K562 (cell line): ENCODE data around the gene LIN28B. TPM values are rescaled to one million over a fixed set of nuclear protein-coding genes. Genes with fewer than 3 reads are reported as not detected.
"Not testable (repeated sequence)": the region's sequence is repeated elsewhere in the genome, so short reads cannot be mapped to it uniquely, and the experiment has no call there.

Experiments used
- ATAC-seq: fragments of 200-7000 bp; cut with Tn5 transposase; 3 replicates; pipeline ENCODE4 v1.9.1; 2020; ENCODE audit warnings: moderate library complexity
- BruUV-seq: library from RNA; stranded (reverse); fragments of 400-500 nt; replicated peaks from 2 replicates; lab custom pipeline; 2021; lab: Mats Ljungman, UMichigan
- CTCF ChIA-PET: fragments of 300-600 bp; formaldehyde crosslinking; extraction: SDS; loops from one replicate; lab custom pipeline; 2021; ENCODE audit warnings: low intra/inter-chr PET ratio; lab: Yijun Ruan, JAX
- POLR2A ChIA-PET: fragments of 300-600, 350-650 bp; sonication (Branson Sonifier 250); formaldehyde crosslinking; extraction: SDS; loops from one replicate; lab custom pipeline; 2021; ENCODE audit warnings: antibody characterized with exemption, inconsistent platforms; lab: Yijun Ruan, JAX
- DNase-seq, 4 experiments: peaks; one replicate each; pipeline versions ENCODE4 v3.0.0 to v3.0.0-alpha.2; 2011 to 2018; ENCODE audit warnings: low spot score in 3 of 4, mixed read lengths in 3 of 4; ENCODE audit errors: extremely low read depth in 1 of 4
- FAIRE-seq: peaks from 2 replicates; lab custom pipeline; 2011; peaks lifted over from hg19 to GRCh38; lab: Jason Lieb, UNC
- H2AFZ ChIP-seq: 2 replicates; pipeline ENCODE4 v1.6.0; 2011; ENCODE audit warnings: low read depth, low read length, control low read depth, inconsistent platforms
- H3K27ac ChIP-seq: fragments of 200-600 bp; 3 replicates; pipeline ENCODE4 v1.8.0; 2011; ENCODE audit warnings: low read depth, mild to moderate bottlenecking, control low read depth, inconsistent platforms, low read length, moderate library complexity, mixed read lengths; ENCODE audit errors: extremely low read depth
- H3K27me3 ChIP-seq, 2 experiments: fragments of 300-600 bp in 1 of 2; 2 replicates in 1 of 2; 3 replicates in 1 of 2; pipeline versions ENCODE4 v1.6.0 to v1.8.0; 2011; ENCODE audit warnings: inconsistent platforms in 2 of 2, low read length in 2 of 2, mild to moderate bottlenecking in 1 of 2, mixed read lengths in 1 of 2, moderate library complexity in 1 of 2; ENCODE audit not compliant: control insufficient read depth in 2 of 2, insufficient read depth in 2 of 2
- H3K36me3 ChIP-seq: fragments of 300-600 bp; 3 replicates; pipeline ENCODE4 v1.8.0; 2011; ENCODE audit warnings: mild to moderate bottlenecking, low read length, inconsistent platforms; ENCODE audit not compliant: control insufficient read depth, insufficient read depth
- H3K4me1 ChIP-seq, 2 experiments: fragments of 200-600 bp in 1 of 2; replicated peaks in 1 of 2; 2 replicates in 1 of 2; 3 replicates in 1 of 2; pipeline versions ENCODE4 v1.5.1 to v1.8.0; 2011; ENCODE audit warnings: inconsistent platforms in 2 of 2, low read length in 2 of 2, mild to moderate bottlenecking in 1 of 2, mixed read lengths in 1 of 2, moderate library complexity in 1 of 2; ENCODE audit not compliant: control insufficient read depth in 2 of 2, insufficient read depth in 2 of 2
- H3K4me2 ChIP-seq: 2 replicates; pipeline ENCODE4 v1.6.1; 2011; ENCODE audit warnings: low read length, control low read depth, inconsistent platforms, mixed read lengths; ENCODE audit not compliant: insufficient read depth
- H3K4me3 ChIP-seq: fragments of 200-600 bp; sonication (generic), shearing (Covaris generic); 2 replicates; pipeline ENCODE4 v1.5.1; 2016; ENCODE audit warnings: control low read depth, inconsistent platforms
- H3K79me2 ChIP-seq: fragments of 200-600 bp; 3 replicates; pipeline ENCODE4 v1.8.0; 2011; ENCODE audit warnings: low read length, inconsistent platforms; ENCODE audit not compliant: control insufficient read depth, insufficient read depth
- H3K9ac ChIP-seq, 2 experiments: 2 replicates each; pipeline versions ENCODE4 v1.6.0 to v1.6.1; 2011; ENCODE audit warnings: low read depth in 2 of 2, low read length in 2 of 2, control low read depth in 1 of 2, inconsistent platforms in 1 of 2, mild to moderate bottlenecking in 1 of 2, mixed read lengths in 1 of 2; ENCODE audit not compliant: insufficient read depth in 1 of 2
- H3K9me1 ChIP-seq: one replicate; pipeline ENCODE4 v1.6.0; 2011; ENCODE audit warnings: inconsistent platforms, mild to moderate bottlenecking, low read length, moderate library complexity; ENCODE audit not compliant: control insufficient read depth, insufficient read depth
- H3K9me3 ChIP-seq: replicated peaks from 2 replicates; pipeline ENCODE4 v1.5.1; 2011; ENCODE audit warnings: low read depth, low read length, inconsistent platforms; ENCODE audit not compliant: control insufficient read depth, insufficient read depth
- H4K20me1 ChIP-seq: replicated peaks from 2 replicates; pipeline ENCODE4 v1.6.1; 2011; ENCODE audit warnings: low read length, inconsistent platforms, mixed read lengths; ENCODE audit not compliant: control insufficient read depth, insufficient read depth
- CC2D1A ChIP-seq: fragments of 450-650 bp; IDR thresholded peaks from 2 replicates; pipeline ENCODE4 v1.6.1; 2017; ENCODE audit warnings: mild to moderate bottlenecking
- HMG20B ChIP-seq: fragments of 250-450 bp; sonication (Bioruptor Pico); IDR thresholded peaks from 2 replicates; pipeline ENCODE4 v1.5.0; 2021; ENCODE audit warnings: mild to moderate bottlenecking
- WGBS: fragments of 100-300 bp; shearing (Covaris generic); methylation state at CpG from one replicate; pipeline ENCODE4 v1.1.6; 2016; ENCODE audit warnings: low coverage, mixed read lengths; ENCODE audit not compliant: insufficient coverage; ENCODE audit errors: missing lambda C conversion rate; 5-methylcytosine and 5-hydroxymethylcytosine counted together
- in situ Hi-C: fragments of 300-500 bp; cut with MboI; formaldehyde crosslinking; loops from 4 replicates; pipeline ENCODE4 v1.15.0; 2018; ENCODE audit warnings: inconsistent platforms, mixed read lengths
- intact Hi-C: fragments of 100-400 bp; cut with micrococcal nuclease; formaldehyde crosslinking; loops from 2 replicates; pipeline ENCODE4 v1.14.2; 2022
- polyA plus RNA-seq, 8 experiments: library from polyadenylated mRNA; depleted of rRNA in 4 of 8; stranded (reverse) in 5 of 8; unstranded in 3 of 8; fragments of >200 nt; fragmentation: Nextera tagmentation in 2 of 8; fragmentation: Illumina TruSeq in 1 of 8; extraction: Ambion mirVana in 2 of 8; extraction: Trizol in 1 of 8; gene quantifications; 2 replicates each; pipeline versions ENCODE4 v1.2.1 to v1.2.3, GENCODE V29; 2011 to 2014; ENCODE audit warnings: inconsistent platforms in 1 of 8, missing spikeins in 1 of 8
- total RNA-seq, 7 experiments: library from RNA; depleted of rRNA in 6 of 7; stranded (reverse); fragments of >200 nt in 6 of 7; fragmentation: Illumina TruSeq in 2 of 7; extraction: Trizol in 2 of 7; gene quantifications; 2 replicates each; pipeline versions ENCODE4 v1.2.1 to v1.2.3, GENCODE V29; 2011 to 2021; ENCODE audit warnings: low replicate concordance in 1 of 7
- TF ChIP-seq, protein P1 (sequence below): fragments of 450-650 bp; IDR thresholded peaks from 2 replicates; pipeline ENCODE4 v1.6.1; 2016; ENCODE audit warnings: mild to moderate bottlenecking

The LIN28B gene
- total and polyA plus RNA-seq, 9 of the 15 experiments (the other 6 are each of a cell fraction or from before 2014, with no cell fraction given): 20.9 to 77.3 (median 42.1) TPM

DNA sequence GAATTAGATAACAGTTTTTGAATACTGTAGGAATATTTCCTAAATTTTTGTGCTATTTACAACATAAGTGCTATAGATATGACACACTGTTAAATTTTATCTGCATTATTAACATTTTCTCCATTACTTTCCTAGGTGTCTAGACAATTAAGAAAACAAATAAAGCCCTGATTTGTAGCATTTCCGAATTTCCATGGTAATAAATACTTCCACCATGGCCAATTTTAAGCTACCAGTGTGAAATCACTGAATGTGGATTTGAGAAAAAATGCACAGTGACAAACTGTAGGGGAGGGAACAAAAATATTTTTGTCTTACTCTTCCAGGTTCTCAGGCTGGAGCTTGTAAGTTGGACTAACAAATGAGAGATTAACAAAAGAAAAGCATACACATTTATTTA lies 27.9 kb downstream of the LIN28B start:
- BruUV-seq: no TSS peak
- no peak for TF ChIP-seq HMG20B (CRISPR knock-in tag)

DNA sequence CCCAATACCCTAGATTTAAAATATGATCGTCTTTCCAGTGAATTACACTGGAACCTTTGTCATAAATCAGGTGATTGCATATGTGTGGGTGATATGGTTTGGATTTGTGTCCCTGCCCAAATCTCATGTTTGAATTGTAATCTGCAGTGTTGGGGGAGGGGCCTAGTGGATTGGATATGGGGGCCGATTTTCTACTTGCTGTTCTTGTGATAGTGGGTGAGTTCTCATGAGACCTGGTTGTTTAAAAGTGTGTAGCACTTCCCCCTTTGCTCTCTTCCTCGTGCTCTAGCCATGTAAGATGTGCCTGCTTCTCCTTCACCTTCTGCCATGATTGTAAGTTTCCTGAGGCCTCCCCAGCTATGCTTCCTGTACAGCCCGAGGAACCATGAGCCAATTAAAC lies 29.0 kb downstream of the LIN28B start:
- WGBS: 73% methylated on average over 4 of the region's 4 CpGs
- H4K20me1 ChIP-seq, H3K4me2 ChIP-seq, intact Hi-C loops, H2AFZ ChIP-seq, in situ Hi-C loops, DNase-seq, H3K27ac ChIP-seq, H3K4me3 ChIP-seq, H3K4me1 ChIP-seq, ATAC-seq, BruUV-seq, H3K9me1 ChIP-seq, H3K9me3 ChIP-seq, CTCF ChIA-PET, H3K9ac ChIP-seq, FAIRE-seq, H3K27me3 ChIP-seq: not testable (repeated sequence)
- Histone ChIP-seq H3K79me2 (peaks cover 71% of the 10 kb centered on the region), H3K36me3 (peaks cover 49% of the 10 kb centered on the region)
- POLR2A ChIA-PET: interaction anchor here (0.7 kb wide), 1 partner anchor 16 kb away, joined by 3 read pairs; no protein-coding TSS in a partner anchor
- TF ChIP-seq, protein P1, sequence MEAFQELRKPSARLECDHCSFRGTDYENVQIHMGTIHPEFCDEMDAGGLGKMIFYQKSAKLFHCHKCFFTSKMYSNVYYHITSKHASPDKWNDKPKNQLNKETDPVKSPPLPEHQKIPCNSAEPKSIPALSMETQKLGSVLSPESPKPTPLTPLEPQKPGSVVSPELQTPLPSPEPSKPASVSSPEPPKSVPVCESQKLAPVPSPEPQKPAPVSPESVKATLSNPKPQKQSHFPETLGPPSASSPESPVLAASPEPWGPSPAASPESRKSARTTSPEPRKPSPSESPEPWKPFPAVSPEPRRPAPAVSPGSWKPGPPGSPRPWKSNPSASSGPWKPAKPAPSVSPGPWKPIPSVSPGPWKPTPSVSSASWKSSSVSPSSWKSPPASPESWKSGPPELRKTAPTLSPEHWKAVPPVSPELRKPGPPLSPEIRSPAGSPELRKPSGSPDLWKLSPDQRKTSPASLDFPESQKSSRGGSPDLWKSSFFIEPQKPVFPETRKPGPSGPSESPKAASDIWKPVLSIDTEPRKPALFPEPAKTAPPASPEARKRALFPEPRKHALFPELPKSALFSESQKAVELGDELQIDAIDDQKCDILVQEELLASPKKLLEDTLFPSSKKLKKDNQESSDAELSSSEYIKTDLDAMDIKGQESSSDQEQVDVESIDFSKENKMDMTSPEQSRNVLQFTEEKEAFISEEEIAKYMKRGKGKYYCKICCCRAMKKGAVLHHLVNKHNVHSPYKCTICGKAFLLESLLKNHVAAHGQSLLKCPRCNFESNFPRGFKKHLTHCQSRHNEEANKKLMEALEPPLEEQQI: peak; percentile 89
- peak; percentile 68 for TF ChIP-seq CC2D1A
- TF ChIP-seq, all 486 proteins: peak for 2; not testable (repeated sequence) for 484

More for the DNA sequence above, 27.9 kb downstream of the LIN28B start:
- Histone ChIP-seq H3K27ac (no peak overlapping the region), H3K4me2 (no peak overlapping the region), H3K4me1 (no peaks in the 10 kb centered on the region), H4K20me1 (no peaks in the 10 kb centered on the region), H3K27me3 (no peaks in the 10 kb centered on the region), H3K4me3 (no peak overlapping the region), H3K36me3 (peaks cover 53% of the 10 kb centered on the region), H3K9me3 (no peaks in the 10 kb centered on the region; the same call in none of the 2 replicates), H3K79me2 (peaks cover 77% of the 10 kb centered on the region), H3K9me1 (no peaks in the 10 kb centered on the region), H3K9ac (no peak overlapping the region), H2AFZ (no peak overlapping the region)
- no peak for DNase-seq
- ChIA-PET CTCF (no interaction called here), POLR2A (interaction anchor here (0.6 to 1.2 kb wide), 3 partner anchors 9 to 84 kb away, joined by 3 to 4 read pairs (median 3); no protein-coding TSS in a partner anchor)
- WGBS: 90% methylated on average over 1 of the region's 1 CpG
- intact Hi-C loops: no loop called here
- no peak for ATAC-seq
- in situ Hi-C loops: no loop called here
- no peak for FAIRE-seq
